ENCODE measurements around the gene VILL. TPM values are rescaled to one million over a fixed set of nuclear protein-coding genes. Genes with fewer than 3 reads are reported as not detected.

VILL gene
- polyA plus RNA-seq, 2 of the 4 experiments (the other 2 are of a cell fraction) = 0.05 to 0.22 TPM

GRCh38 chr3:38022301-38022700 is 31.7 kb downstream of the VILL start (continued):
- TF ChIP-seq REST (IDR thresholded peaks at IDR 0.05) (no peak), KDM1A (IDR thresholded peaks at IDR 0.05; ENCODE audit: low read depth) (no peak)

DNA sequence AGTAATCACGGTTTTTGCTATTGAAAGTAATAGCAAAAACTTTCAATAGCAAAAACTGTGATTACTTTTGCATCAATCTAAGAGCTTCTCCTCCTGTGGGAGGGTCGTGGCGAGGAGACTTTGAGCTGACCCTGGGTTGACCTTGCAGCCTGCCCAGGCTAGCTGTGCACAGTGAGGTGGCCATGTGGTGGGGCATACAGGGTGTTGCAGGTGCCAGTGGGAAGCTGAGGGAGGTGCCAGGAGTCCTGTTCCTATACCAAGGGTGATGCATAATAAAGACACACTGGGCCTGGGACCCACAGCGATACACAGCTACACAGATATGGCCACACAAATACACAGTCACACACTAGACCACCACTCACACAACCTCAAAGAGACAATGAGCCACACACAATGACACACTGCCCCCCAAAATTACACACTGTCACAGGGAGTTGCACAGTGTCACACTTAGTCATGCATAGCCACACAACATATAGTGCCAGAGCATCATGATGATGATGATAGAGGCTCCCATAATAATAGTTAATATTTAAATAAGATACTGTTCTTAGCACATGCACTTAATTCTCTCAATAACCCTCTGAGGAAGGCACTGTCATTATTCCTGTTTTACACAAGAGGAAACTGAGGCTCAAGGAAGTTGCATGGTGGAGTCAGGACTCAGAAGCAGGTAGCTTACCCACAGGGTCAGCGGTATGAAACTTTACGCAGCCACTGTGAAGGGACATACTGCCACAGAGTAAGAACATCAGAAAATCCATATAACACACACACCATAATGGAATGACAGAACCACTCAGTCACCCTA is 32.5 kb downstream of the VILL start:
- no peak for FAIRE-seq

GRCh38 chr3:38026856-38027255 is 36.3 kb downstream of the VILL start:
- 68% methylated on average over 4 of the region's 4 CpGs for WGBS (ENCODE audit: missing lambda C conversion rate)
- FAIRE-seq = no peak
- ChIA-PET POLR2A (no interaction called here), CTCF (interaction anchor here (1.1 kb wide), 1 partner anchor 91 kb away, joined by 3 read pairs; no protein-coding TSS in a partner anchor)
- peaks cover 30% of the 10 kb centered on the region for H3K4me1 ChIP-seq
- H3K4me3 ChIP-seq = no peak overlapping the region
- TF ChIP-seq ESRRA (IDR thresholded peaks at IDR 0.05; ENCODE audit: borderline replicate concordance, low read length) (no peak), MYC (IDR thresholded peaks at IDR 0.05; ENCODE audit: borderline replicate concordance, low read length) (no peak)
- no peak for ATAC-seq
- H3K9me3 ChIP-seq = no peaks in the 10 kb centered on the region
- H3K27ac ChIP-seq = no peak overlapping the region
- no peak for DNase-seq (ENCODE audit: low read depth in 1 of 2, low spot score in 1 of 2)
- H3K4me2 ChIP-seq = no peak overlapping the region

More for the DNA sequence above, 32.5 kb downstream of the VILL start:
- no peak overlapping the region for H3K4me3 ChIP-seq
- ChIA-PET CTCF (interaction anchor here (1.1 to 1.6 kb wide), 5 partner anchors 26 to 323 kb away, joined by 3 to 5 read pairs (median 3); partner anchors contain the start of genes OXSR1 and XYLB), POLR2A (no interaction called here)
- WGBS (ENCODE audit: missing lambda C conversion rate) = 92% methylated on average over 6 of the region's 6 CpGs
- no peak for DNase-seq (ENCODE audit: low read depth in 1 of 2, low spot score in 1 of 2)
- H3K4me2 ChIP-seq = peak overlapping the region; percentile 74
- no peak overlapping the region for H3K27ac ChIP-seq
- peaks cover 9% of the 10 kb centered on the region for H3K4me1 ChIP-seq
- TF ChIP-seq RCOR1 (IDR thresholded peaks at IDR 0.05; ENCODE audit: low read depth, low read length) (no peak), ZNF302 (CRISPR knock-in tag; IDR thresholded peaks at IDR 0.05) (no peak), POLR2AphosphoS2 (conservative IDR thresholded peaks at IDR 0.05; ENCODE audit: low read length) (no peak), FOSL2 (IDR thresholded peaks at IDR 0.05) (no peak), FOSL2 (CRISPR knock-in tag; IDR thresholded peaks at IDR 0.05) (no peak), NR3C1 (IDR thresholded peaks at IDR 0.05) (no peak), EP300 (IDR thresholded peaks at IDR 0.05) (no peak), ELK1 (IDR thresholded peaks at IDR 0.05; ENCODE audit: low read depth, low read length) (no peak)
- no peak for ATAC-seq
- H3K9me3 ChIP-seq = no peaks in the 10 kb centered on the region

- no peak overlapping the region for H3K27ac ChIP-seq
- DNase-seq (ENCODE audit: low read depth in 1 of 2, low spot score in 1 of 2) (no peak), ATAC-seq (no peak), FAIRE-seq (no peak)
- H3K9me3 ChIP-seq = no peaks in the 10 kb centered on the region
- no peak for TF ChIP-seq EHMT2 (IDR thresholded peaks at IDR 0.05; ENCODE audit: low read depth)
- TF ChIP-seq ELK1 (IDR thresholded peaks at IDR 0.05; ENCODE audit: low read depth, low read length) = no peak
- TF ChIP-seq MAZ (IDR thresholded peaks at IDR 0.05; ENCODE audit: borderline replicate concordance, low read depth, low read length) = no peak
- TF ChIP-seq, protein P1, sequence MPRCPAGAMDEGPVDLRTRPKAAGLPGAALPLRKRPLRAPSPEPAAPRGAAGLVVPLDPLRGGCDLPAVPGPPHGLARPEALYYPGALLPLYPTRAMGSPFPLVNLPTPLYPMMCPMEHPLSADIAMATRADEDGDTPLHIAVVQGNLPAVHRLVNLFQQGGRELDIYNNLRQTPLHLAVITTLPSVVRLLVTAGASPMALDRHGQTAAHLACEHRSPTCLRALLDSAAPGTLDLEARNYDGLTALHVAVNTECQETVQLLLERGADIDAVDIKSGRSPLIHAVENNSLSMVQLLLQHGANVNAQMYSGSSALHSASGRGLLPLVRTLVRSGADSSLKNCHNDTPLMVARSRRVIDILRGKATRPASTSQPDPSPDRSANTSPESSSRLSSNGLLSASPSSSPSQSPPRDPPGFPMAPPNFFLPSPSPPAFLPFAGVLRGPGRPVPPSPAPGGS (IDR thresholded peaks at IDR 0.05) = no peak
- no peak for TF ChIP-seq JUN (IDR thresholded peaks at IDR 0.05)
- no peak for TF ChIP-seq HOXB5 (CRISPR knock-in tag; IDR thresholded peaks at IDR 0.05)
- no peak for TF ChIP-seq CHD4 (IDR thresholded peaks at IDR 0.05; ENCODE audit: borderline replicate concordance)
- no peak for TF ChIP-seq MYC (IDR thresholded peaks at IDR 0.05; ENCODE audit: borderline replicate concordance, low read length)
- TF ChIP-seq EP300 (IDR thresholded peaks at IDR 0.05) = no peak
- TF ChIP-seq NPAS2 (CRISPR knock-in tag; IDR thresholded peaks at IDR 0.05; ENCODE audit: borderline replicate concordance) = no peak
- TF ChIP-seq POLR2A (IDR thresholded peaks at IDR 0.05; ENCODE audit: low read length) = no peak
- ChIA-PET CTCF (interaction anchor here (0.9 kb wide), 1 partner anchor 31 kb away, joined by 3 read pairs; no protein-coding TSS in a partner anchor), POLR2A (no interaction called here)
- 80% methylated on average over 6 of the region's 6 CpGs for WGBS (ENCODE audit: missing lambda C conversion rate)
- H3K4me2 ChIP-seq = no peak overlapping the region
- H3K4me3 ChIP-seq = no peak overlapping the region
- H3K4me1 ChIP-seq = peaks cover 33% of the 10 kb centered on the region
These were observed 37.2 kb downstream of the VILL start for GRCh38 chr3:38027466-38028465.
